Tibial artery (tissue), 4 donors: Measurements from ENCODE around the gene APBB2.
A peak's percentile ranks its signal among the peaks of the same experiment; 100 is the strongest.

Experiments used
- DNase-seq, 2 donors: peaks; one replicate each; pipeline ENCODE4 v3.0.0-alpha.2; 2019
- H3K27ac ChIP-seq, 2 donors: fragments of 200-600 bp; sonication (generic) in 1 of 2; 1 replicate in 1 of 2; 2 replicates in 1 of 2; pipeline ENCODE4 v1.5.1; 2018 to 2019; ENCODE audit warnings: mild to moderate bottlenecking in 1 of 2
- H3K27me3 ChIP-seq, 2 donors: fragments of 200-600 bp; sonication (generic) in 1 of 2; one replicate each; pipeline versions ENCODE4 v1.5.1 to v1.6.0; 2016 to 2019
- H3K36me3 ChIP-seq, 3 donors: fragments of 200-600 bp; sonication (generic) in 2 of 3; one replicate each; pipeline ENCODE4 v1.5.1; 2016 to 2019; ENCODE audit warnings: mild to moderate bottlenecking in 2 of 3
- H3K4me1 ChIP-seq, 4 donors: fragments of 200-600 bp; sonication (generic) in 2 of 4; 1 replicate in 3 of 4; 2 replicates in 1 of 4; pipeline ENCODE4 v1.5.1; 2016 to 2019
- H3K4me3 ChIP-seq, 2 donors: fragments of 200-600 bp; sonication (generic) in 1 of 2; 1 replicate in 1 of 2; 2 replicates in 1 of 2; pipeline ENCODE4 v1.5.1; 2018 to 2019; ENCODE audit warnings: mild to moderate bottlenecking in 2 of 2
- H3K9me3 ChIP-seq, 3 donors: fragments of 200-600 bp; sonication (generic) in 1 of 3; one replicate each; pipeline ENCODE4 v1.5.1; 2016 to 2019
- intact Hi-C: fragments of 100-400 bp; cut with DNase I; formaldehyde crosslinking; loops from one replicate; pipeline ENCODE4 v1.15.0; 2023; ENCODE audit warnings: low total_unique reads
- TF ChIP-seq, protein P1 (sequence below), 2 experiments: fragments of 200-600 bp in 1 of 2; fragments of 450-650 bp in 1 of 2; IDR thresholded peaks; one replicate each; pipeline ENCODE4 v1.5.1; 2017 to 2019; ENCODE audit warnings: antibody characterized with exemption in 2 of 2, mild to moderate bottlenecking in 1 of 2, moderate library complexity in 1 of 2

The APBB2 gene

DNA sequence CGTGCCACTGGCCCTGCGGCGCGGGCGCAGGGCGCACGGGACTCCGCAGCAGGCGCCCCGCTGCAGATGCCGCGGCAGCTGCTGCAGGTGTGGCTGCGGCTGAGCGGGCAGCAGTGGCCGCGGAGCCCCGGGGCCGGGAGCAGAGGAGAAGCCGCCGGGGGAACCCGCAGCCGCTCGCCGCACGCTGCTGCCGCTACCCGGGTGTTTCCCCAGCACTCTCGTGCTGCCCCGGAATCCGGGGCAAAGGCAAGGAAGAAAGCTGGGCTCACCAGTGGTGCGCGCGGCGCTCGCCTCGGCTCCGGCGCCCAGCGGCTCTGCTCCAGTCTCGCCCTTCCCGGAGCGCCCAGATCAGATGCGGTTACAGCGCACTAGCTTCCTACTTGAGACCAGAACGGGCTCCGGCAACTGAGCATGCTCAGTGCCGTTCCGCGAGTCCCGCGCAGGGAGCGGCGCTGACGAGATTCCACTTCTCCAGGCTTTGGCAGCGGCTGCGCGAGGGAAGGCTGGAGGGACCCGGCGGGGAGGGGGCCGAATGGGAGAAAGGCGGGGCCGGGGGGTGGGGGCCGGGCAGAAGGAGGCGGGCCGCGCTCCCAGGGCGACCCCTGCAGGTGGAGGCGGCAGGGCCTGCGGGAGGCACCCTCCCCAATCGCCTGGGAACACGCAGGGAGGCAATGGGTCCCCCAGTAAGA is at the start of gene APBB2:
Gene APBB2, minus strand, starts transcription at position 407 of the 689 bp plus-strand sequence. CDS start 181,288 bp downstream, outside the sequence.
- Histone ChIP-seq H3K4me1 (peaks cover 0 to 48% (median 15%) of the 10 kb centered on the region in 4 donors), H3K27me3 (no peaks in the 10 kb centered on the region), H3K27ac (peak within 1 kb of the TSS; percentile 82 to 86), H3K4me3 (peak within 1 kb of the TSS; percentile 96 to 97), H3K9me3 (no peaks in the 10 kb centered on the region), H3K36me3 (no peaks in the 10 kb centered on the region)
- intact Hi-C loops, result loop anchor here (2.0 to 10.0 kb wide), 3 partner anchors 237 to 1159 kb away; partner anchors contain the start of gene N4BP2
- TF ChIP-seq, protein P1, sequence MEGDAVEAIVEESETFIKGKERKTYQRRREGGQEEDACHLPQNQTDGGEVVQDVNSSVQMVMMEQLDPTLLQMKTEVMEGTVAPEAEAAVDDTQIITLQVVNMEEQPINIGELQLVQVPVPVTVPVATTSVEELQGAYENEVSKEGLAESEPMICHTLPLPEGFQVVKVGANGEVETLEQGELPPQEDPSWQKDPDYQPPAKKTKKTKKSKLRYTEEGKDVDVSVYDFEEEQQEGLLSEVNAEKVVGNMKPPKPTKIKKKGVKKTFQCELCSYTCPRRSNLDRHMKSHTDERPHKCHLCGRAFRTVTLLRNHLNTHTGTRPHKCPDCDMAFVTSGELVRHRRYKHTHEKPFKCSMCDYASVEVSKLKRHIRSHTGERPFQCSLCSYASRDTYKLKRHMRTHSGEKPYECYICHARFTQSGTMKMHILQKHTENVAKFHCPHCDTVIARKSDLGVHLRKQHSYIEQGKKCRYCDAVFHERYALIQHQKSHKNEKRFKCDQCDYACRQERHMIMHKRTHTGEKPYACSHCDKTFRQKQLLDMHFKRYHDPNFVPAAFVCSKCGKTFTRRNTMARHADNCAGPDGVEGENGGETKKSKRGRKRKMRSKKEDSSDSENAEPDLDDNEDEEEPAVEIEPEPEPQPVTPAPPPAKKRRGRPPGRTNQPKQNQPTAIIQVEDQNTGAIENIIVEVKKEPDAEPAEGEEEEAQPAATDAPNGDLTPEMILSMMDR (IDR thresholded peaks at IDR 0.05), result peak; percentile 53 to 91
- peak; percentile 95 to 97 for DNase-seq

DNA sequence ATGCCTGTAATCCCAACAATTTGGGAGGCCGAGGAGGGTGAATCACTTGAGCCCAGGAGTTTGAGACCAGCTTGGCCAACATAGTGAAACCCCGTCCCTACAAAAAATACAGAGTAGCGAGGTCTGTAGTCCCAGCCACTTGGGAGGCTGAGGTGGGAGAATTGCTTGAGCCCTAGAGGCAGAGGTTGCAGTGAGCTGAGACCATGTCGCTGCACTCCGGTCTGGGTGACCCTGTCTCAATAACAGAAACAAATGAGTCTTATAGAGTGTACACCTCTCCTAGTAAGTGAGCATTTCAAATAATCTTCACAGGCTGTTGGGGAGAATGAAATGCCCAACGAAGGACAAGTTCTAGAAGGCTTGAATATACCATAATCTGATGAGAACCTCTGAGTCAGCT is 47.9 kb upstream of the APBB2 start:
- intact Hi-C loops, result no loop called here
- Histone ChIP-seq H3K27me3 (peaks cover 0 to 4% of the 10 kb centered on the region in 2 donors), H3K36me3 (peaks cover 0 to 21% (median 0%) of the 10 kb centered on the region in 3 donors), H3K4me1 (peaks cover 0 to 16% (median 11%) of the 10 kb centered on the region in 4 donors), H3K27ac (no peak overlapping the region), H3K4me3 (no peak overlapping the region), H3K9me3 (no peaks in the 10 kb centered on the region)
- TF ChIP-seq, protein P1 (IDR thresholded peaks at IDR 0.05), result no peak
- no peak for DNase-seq

DNA sequence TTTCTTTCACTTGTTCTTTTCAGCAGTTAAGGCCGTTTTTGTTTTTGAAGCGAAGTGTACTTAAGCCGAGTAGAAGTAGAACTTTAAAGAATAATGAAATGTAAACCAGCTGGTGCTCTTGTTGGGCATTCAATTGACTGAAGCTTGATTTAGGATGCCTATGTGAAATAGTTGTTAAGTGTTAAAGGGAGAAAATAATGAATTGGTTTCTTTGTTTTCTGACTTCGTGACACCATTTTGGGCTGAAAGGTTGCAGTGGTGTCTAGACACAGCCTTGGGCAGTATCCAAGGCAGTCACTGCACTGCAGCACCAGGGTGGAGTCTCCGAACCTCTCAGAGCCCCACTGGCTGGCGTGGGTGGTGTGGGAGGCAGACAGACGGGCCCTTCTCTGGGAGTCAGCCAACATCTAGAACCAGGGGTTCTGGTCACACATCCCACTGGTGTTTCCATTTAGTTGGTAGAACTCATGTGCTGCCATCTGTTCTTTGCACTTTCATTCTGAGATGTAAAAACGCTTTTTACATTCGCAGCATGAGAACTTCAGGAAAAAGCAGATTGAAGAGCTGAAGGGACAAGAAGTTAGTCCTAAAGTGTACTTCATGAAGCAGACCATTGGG is 45.9 kb upstream of the APBB2 start:
- Histone ChIP-seq H3K27ac (no peak overlapping the region), H3K4me3 (no peak overlapping the region), H3K9me3 (no peaks in the 10 kb centered on the region), H3K27me3 (peaks cover 0 to 6% of the 10 kb centered on the region in 2 donors), H3K4me1 (peaks cover 0 to 26% (median 17%) of the 10 kb centered on the region in 4 donors), H3K36me3 (peaks cover 0 to 19% (median 0%) of the 10 kb centered on the region in 3 donors)
- TF ChIP-seq, protein P1 (IDR thresholded peaks at IDR 0.05), result no peak
- no peak for DNase-seq
- intact Hi-C loops, result no loop called here

DNA sequence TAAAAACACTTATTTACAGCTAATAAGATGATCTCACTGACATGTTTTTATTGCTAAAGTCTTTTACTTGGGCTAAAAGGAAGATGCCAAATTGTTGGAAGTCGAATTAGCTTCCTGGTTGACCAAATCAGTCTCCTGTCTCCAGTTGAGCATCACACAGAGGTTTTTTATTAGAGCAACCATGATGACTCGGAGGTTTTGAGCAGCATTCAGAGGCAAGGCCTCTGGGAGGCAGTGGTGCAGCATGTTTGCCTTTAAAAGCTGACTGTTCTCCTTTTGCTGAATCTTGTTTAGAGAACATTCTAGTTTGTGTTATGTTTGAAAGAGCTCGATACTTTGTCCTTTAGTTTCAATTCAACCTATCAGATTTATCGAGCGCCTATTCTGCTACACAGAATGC is 44.4 kb upstream of the APBB2 start:
- Histone ChIP-seq H3K36me3 (peaks cover 0 to 12% (median 0%) of the 10 kb centered on the region in 3 donors), H3K9me3 (no peaks in the 10 kb centered on the region), H3K4me1 (peaks cover 0 to 26% (median 17%) of the 10 kb centered on the region in 4 donors), H3K27ac (no peak overlapping the region), H3K4me3 (no peak overlapping the region), H3K27me3 (peaks cover 0 to 6% of the 10 kb centered on the region in 2 donors)
- TF ChIP-seq, protein P1 (IDR thresholded peaks at IDR 0.05), result peak; percentile 34 to 44
- intact Hi-C loops, result no loop called here
- no peak for DNase-seq

DNA sequence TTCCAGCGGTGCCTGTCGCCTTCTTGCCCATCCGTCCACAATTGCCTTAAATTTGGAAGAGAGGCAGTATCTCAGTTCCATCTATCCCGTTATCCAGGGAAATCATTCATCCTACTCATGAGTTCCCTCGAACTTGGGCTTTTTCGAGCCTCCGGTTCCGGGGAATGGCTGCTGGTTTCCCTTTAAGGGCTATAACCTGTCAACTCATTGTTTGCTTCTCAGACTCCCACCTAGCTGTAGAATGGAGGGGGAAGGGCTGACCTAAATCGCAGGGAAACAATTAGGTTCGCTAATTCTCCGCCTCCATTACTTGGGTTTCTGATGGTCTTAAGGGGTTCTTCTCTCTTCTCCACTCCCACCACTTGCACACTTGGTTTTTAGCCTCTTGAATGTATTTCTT is 43.6 kb upstream of the APBB2 start:
- no peaks in the 10 kb centered on the region for H3K9me3 ChIP-seq
- peaks cover 0 to 26% (median 17%) of the 10 kb centered on the region in 4 donors for H3K4me1 ChIP-seq
- no peak for DNase-seq
- intact Hi-C loops, result no loop called here
- H3K36me3 ChIP-seq, result peaks cover 0 to 8% (median 0%) of the 10 kb centered on the region in 3 donors
- H3K4me3 ChIP-seq, result peak overlapping the region; percentile 55 to 60
- peak overlapping the region; percentile 7 to 21 for H3K27ac ChIP-seq
- H3K27me3 ChIP-seq, result peaks cover 0 to 6% of the 10 kb centered on the region in 2 donors
- TF ChIP-seq, protein P1 (IDR thresholded peaks at IDR 0.05), result no peak
